HG02970 (cell line): ENCODE data around the gene MPZL1.
A peak's percentile ranks its signal among the peaks of the same experiment; 100 is the strongest.
"Not testable (repeated sequence)": the region's sequence is repeated elsewhere in the genome, so short reads cannot be mapped to it uniquely, and the experiment has no call there.

ENCODE experiments used
- ATAC-seq: cut with Tn5 transposase; IDR thresholded peaks from one replicate; pipeline ENCODE4 v1.9.1; 2021; ENCODE audit warnings: mild to moderate bottlenecking, moderate library complexity, moderate number of reproducible peaks; ENCODE audit not compliant: unreplicated experiment, low FRiP score

The MPZL1 gene

GRCh38 chr1:167716000-167716271 lies 5.8 kb upstream of the MPZL1 start:
- no peak for ATAC-seq

GRCh38 chr1:167717351-167717750 lies 4.4 kb upstream of the MPZL1 start:
- no peak for ATAC-seq

GRCh38 chr1:167718914-167719691 lies 2.7 kb upstream of the MPZL1 start:
- no peak for ATAC-seq

GRCh38 chr1:167719715-167720421 lies 1.9 kb upstream of the MPZL1 start:
- not testable (repeated sequence) for ATAC-seq

GRCh38 chr1:167720965-167721616 lies 691 bp upstream of the MPZL1 start:
- no peak for ATAC-seq

GRCh38 chr1:167722152-167722869 lies 529 bp downstream of the MPZL1 start:
- ATAC-seq = peak; percentile 24

GRCh38 chr1:167722870-167723251 lies 1.1 kb downstream of the MPZL1 start:
- ATAC-seq = no peak

GRCh38 chr1:167723707-167724323 lies 2.0 kb downstream of the MPZL1 start:
- no peak for ATAC-seq

GRCh38 chr1:167726008-167726407 lies 4.2 kb downstream of the MPZL1 start:
- no peak for ATAC-seq

- no peak for ATAC-seq
Measured at GRCh38 chr1:167728818-167729410, 7.1 kb downstream of the MPZL1 start.

GRCh38 chr1:167734227-167734626 lies 12.4 kb downstream of the MPZL1 start:
- ATAC-seq = no peak

GRCh38 chr1:167734841-167735240 lies 13.1 kb downstream of the MPZL1 start:
- no peak for ATAC-seq

- ATAC-seq = no peak
Measured at GRCh38 chr1:167737169-167737568, 15.4 kb downstream of the MPZL1 start.

- ATAC-seq = no peak
Measured at GRCh38 chr1:167738158-167738557, 16.4 kb downstream of the MPZL1 start.

- no peak for ATAC-seq
Measured at GRCh38 chr1:167739752-167740151, 18.0 kb downstream of the MPZL1 start.

- ATAC-seq = not testable (repeated sequence)
Measured at GRCh38 chr1:167741103-167741502, 19.3 kb downstream of the MPZL1 start.

- ATAC-seq = not testable (repeated sequence)
Measured at GRCh38 chr1:167742392-167743057, 20.7 kb downstream of the MPZL1 start.

GRCh38 chr1:167744901-167745300 lies 23.1 kb downstream of the MPZL1 start:
- no peak for ATAC-seq

- ATAC-seq = no peak
Measured at GRCh38 chr1:167746013-167746672, 24.4 kb downstream of the MPZL1 start.
